Measurements from ENCODE around the gene KCNE5.

GRCh38 chrX:109600237-109600651 lies 24.7 kb downstream of the KCNE5 start:
- TF ChIP-seq, protein P1, sequence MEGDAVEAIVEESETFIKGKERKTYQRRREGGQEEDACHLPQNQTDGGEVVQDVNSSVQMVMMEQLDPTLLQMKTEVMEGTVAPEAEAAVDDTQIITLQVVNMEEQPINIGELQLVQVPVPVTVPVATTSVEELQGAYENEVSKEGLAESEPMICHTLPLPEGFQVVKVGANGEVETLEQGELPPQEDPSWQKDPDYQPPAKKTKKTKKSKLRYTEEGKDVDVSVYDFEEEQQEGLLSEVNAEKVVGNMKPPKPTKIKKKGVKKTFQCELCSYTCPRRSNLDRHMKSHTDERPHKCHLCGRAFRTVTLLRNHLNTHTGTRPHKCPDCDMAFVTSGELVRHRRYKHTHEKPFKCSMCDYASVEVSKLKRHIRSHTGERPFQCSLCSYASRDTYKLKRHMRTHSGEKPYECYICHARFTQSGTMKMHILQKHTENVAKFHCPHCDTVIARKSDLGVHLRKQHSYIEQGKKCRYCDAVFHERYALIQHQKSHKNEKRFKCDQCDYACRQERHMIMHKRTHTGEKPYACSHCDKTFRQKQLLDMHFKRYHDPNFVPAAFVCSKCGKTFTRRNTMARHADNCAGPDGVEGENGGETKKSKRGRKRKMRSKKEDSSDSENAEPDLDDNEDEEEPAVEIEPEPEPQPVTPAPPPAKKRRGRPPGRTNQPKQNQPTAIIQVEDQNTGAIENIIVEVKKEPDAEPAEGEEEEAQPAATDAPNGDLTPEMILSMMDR (conservative IDR thresholded peaks at IDR 0.05) = no peak
- TF ChIP-seq EZH2 (IDR thresholded peaks at IDR 0.05; ENCODE audit: low read depth) = no peak
